OCI-LY7 (cell line): ENCODE data around the gene ADRA2A. TPM values are rescaled to one million over a fixed set of nuclear protein-coding genes. Genes with fewer than 3 reads are reported as not detected.

Experiments
- Bru-seq: library from RNA; stranded (reverse); fragments of 400-500 nt; gene quantifications from one replicate; lab custom pipeline; 2021; lab: Mats Ljungman, UMichigan
- BruChase-seq, 2 experiments: library from RNA; stranded (reverse); fragments of 400-500 nt; gene quantifications; one replicate each; lab custom pipeline; 2021; lab: Mats Ljungman, UMichigan
- BruUV-seq: library from RNA; stranded (reverse); fragments of 400-500 nt; replicated peaks from 2 replicates; lab custom pipeline; 2021; lab: Mats Ljungman, UMichigan
- CTCF ChIA-PET: fragments of 300-600 bp; sonication (Branson Sonifier 250); formaldehyde crosslinking; loops from one replicate; lab custom pipeline; 2022; ENCODE audit warnings: antibody characterized with exemption; ENCODE audit not compliant: unreplicated experiment; lab: Charles Lee
- POLR2A ChIA-PET: fragments of 300-600 bp; sonication (Branson Sonifier 250); formaldehyde crosslinking; loops from one replicate; lab custom pipeline; 2022; ENCODE audit warnings: antibody characterized with exemption; lab: Charles Lee
- DNase-seq: peaks from one replicate; pipeline ENCODE4 v3.0.0-alpha.2; 2015; ENCODE audit warnings: low spot score
- H2AFZ ChIP-seq: fragments of 200-600 bp; sonication (generic), shearing (Covaris generic); 2 replicates; pipeline ENCODE4 v1.6.1; 2014; ENCODE audit warnings: mild to moderate bottlenecking, antibody characterized with exemption, low read length, moderate library complexity
- H3K27ac ChIP-seq: fragments of 200-600 bp; sonication (generic); 2 replicates; pipeline ENCODE4 v1.5.1; 2014; ENCODE audit warnings: mixed run types, low read depth, mild to moderate bottlenecking, moderate library complexity, low read length, inconsistent platforms; ENCODE audit not compliant: poor library complexity, severe bottlenecking
- H3K36me3 ChIP-seq: fragments of 200-600 bp; sonication (generic); 2 replicates; pipeline ENCODE4 v1.6.1; 2014; ENCODE audit warnings: mild to moderate bottlenecking, antibody characterized with exemption, low read length, moderate library complexity, mixed read lengths; ENCODE audit not compliant: insufficient read depth
- H3K4me1 ChIP-seq: fragments of 200-600 bp; sonication (generic); 2 replicates; pipeline ENCODE4 v1.5.1; 2014; ENCODE audit warnings: mild to moderate bottlenecking, low read length; ENCODE audit not compliant: insufficient read depth, poor library complexity, severe bottlenecking
- H3K4me2 ChIP-seq: fragments of 200-600 bp; sonication (generic); 2 replicates; pipeline ENCODE4 v1.6.1; 2014; ENCODE audit warnings: mild to moderate bottlenecking, low read length
- H3K4me3 ChIP-seq: fragments of 200-600 bp; sonication (generic); 2 replicates; pipeline ENCODE4 v1.5.1; 2014; ENCODE audit warnings: mild to moderate bottlenecking, low read depth, low read length; ENCODE audit not compliant: poor library complexity, severe bottlenecking
- H3K79me2 ChIP-seq: fragments of 200-600 bp; sonication (generic); 2 replicates; pipeline ENCODE4 v1.6.1; 2016; ENCODE audit warnings: low read depth, mild to moderate bottlenecking, low read length, moderate library complexity, mixed read lengths; ENCODE audit not compliant: insufficient read depth
- H3K9me2 ChIP-seq: fragments of 200-600 bp; sonication (generic); 2 replicates; pipeline ENCODE4 v1.6.1; 2016; ENCODE audit warnings: mild to moderate bottlenecking, low read length, mixed read lengths; ENCODE audit not compliant: insufficient read depth
- H3K9me3 ChIP-seq: fragments of 200-600 bp; sonication (generic); 2 replicates; pipeline ENCODE4 v1.6.1; 2014; ENCODE audit warnings: mild to moderate bottlenecking, mixed run types, low read length, mixed read lengths
- H4K20me1 ChIP-seq: fragments of 200-600 bp; sonication (generic); 2 replicates; pipeline ENCODE4 v1.6.1; 2014; ENCODE audit warnings: mild to moderate bottlenecking, antibody characterized with exemption, low read length, moderate library complexity, mixed read lengths; ENCODE audit not compliant: insufficient read depth
- CTCF ChIP-seq: fragments of 200-600 bp; sonication (generic); conservative IDR thresholded peaks from 2 replicates; pipeline ENCODE4 v1.5.1; 2014; ENCODE audit warnings: mild to moderate bottlenecking, antibody characterized with exemption, low read length, moderate library complexity, mixed read lengths
- EZH2phosphoT487 ChIP-seq: fragments of 200-600 bp; sonication (generic); IDR thresholded peaks from 2 replicates; pipeline ENCODE4 v1.6.1; 2018; ENCODE audit warnings: low read depth, borderline replicate concordance, mild to moderate bottlenecking, mixed run types, antibody characterized with exemption, low read length, moderate library complexity, mixed read lengths
- intact Hi-C: fragments of 100-400 bp; cut with micrococcal nuclease; formaldehyde crosslinking; loops from one replicate; pipeline ENCODE4 v1.10.0; 2022; ENCODE audit not compliant: unreplicated experiment
- long read RNA-seq: library from polyadenylated mRNA; stranded (forward); transcript quantifications from one replicate; pipeline ENCODE4 v2.0.0, GENCODE V29; 2022
- total RNA-seq, 2 experiments: library from RNA; depleted of rRNA in 1 of 2; stranded (reverse); fragments of >200 nt in 1 of 2; shearing (Covaris generic) in 1 of 2; gene quantifications; 2 replicates each; pipeline ENCODE4 v1.2.3, GENCODE V29; 2014 to 2022

Gene ADRA2A
- total RNA-seq (2014; rRNA removed; shearing (Covaris generic)): 0.06 TPM in 1 of 2 replicates, not detected in the other
- not detected in 2 replicates for total RNA-seq (2022)
- not detected for Bru-seq, nascent RNA
- BruChase-seq, experiment 1, labeled RNA remaining after a 6-hour chase: not detected
- percentile 19 among the genes with signal in this experiment for BruChase-seq, experiment 2, labeled RNA remaining after a 2-hour chase
- long read RNA-seq: 0 reads

- POLR2A ChIA-PET: no interaction called here
- Histone ChIP-seq H3K4me1 (no peaks in the 10 kb centered on the region), H3K9me2 (no peaks in the 10 kb centered on the region), H4K20me1 (no peaks in the 10 kb centered on the region), H3K36me3 (no peaks in the 10 kb centered on the region), H3K79me2 (no peaks in the 10 kb centered on the region), H3K4me3 (no peak within 1 kb of the TSS), H3K9me3 (no peaks in the 10 kb centered on the region), H3K4me2 (no peak within 1 kb of the TSS), H3K27ac (no peak within 1 kb of the TSS), H2AFZ (no peak within 1 kb of the TSS)
- TF ChIP-seq CTCF (no peak), EZH2phosphoT487 (no peak)
- no peak for DNase-seq
- CTCF ChIA-PET: no interaction called here
- intact Hi-C loops: no loop called here
- no TSS peak for BruUV-seq
Observed at GRCh38 chr10:111076682-111077478, at the start of gene ADRA2A. Gene ADRA2A (plus strand): TSS chr10:111077029. CDS start chr10:111077997, 968 bp downstream.

DNA sequence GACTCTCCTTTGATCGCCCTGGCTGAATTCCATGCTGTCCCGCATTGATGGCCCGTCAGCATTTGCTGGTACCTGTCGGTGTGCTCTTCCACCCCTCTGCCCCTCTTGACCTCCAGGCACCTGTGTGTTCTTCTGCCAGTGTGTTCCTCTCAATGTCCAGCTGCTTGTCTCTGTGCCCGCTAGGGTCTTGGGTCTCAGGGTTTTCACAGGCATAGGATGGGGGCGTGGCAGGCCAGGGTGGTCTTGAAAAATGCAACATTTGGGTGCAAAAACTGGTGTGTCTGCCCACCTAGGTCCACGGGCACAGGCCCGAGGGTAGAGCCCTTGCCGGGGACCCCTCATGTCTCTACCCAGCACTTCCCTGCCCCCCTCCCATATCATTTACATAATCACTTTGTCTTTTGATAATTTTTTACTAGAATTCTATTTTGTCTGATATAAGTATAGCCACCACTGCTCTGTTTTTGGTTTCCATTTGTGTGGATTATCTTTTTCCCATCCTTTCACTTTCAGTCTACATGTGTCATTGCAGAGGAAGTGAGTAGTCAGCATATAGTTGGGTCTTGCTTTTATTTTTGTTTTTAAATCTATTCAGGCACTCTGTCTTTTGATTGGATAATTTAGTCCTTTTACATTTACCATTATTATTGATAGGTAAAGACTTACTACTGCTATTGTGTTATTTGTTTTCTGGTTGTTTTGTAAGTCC, 46.6 kb upstream of the ADRA2A start:
- Histone ChIP-seq H3K27ac (no peak overlapping the region), H3K4me2 (no peak overlapping the region), H3K9me2 (no peaks in the 10 kb centered on the region), H3K4me3 (no peak overlapping the region), H3K36me3 (peaks cover 27% of the 10 kb centered on the region), H4K20me1 (no peaks in the 10 kb centered on the region), H2AFZ (no peak overlapping the region), H3K4me1 (no peaks in the 10 kb centered on the region), H3K79me2 (no peaks in the 10 kb centered on the region), H3K9me3 (0 out of 2 replicates have a peak, but pooled peaks cover 3% of the 10 kb centered on the region)
- CTCF ChIA-PET: no interaction called here
- DNase-seq: no peak
- POLR2A ChIA-PET: interaction anchor here (0.6 kb wide), 1 partner anchor 702 kb away, joined by 3 read pairs; no protein-coding TSS in a partner anchor
- intact Hi-C loops: no loop called here
- no TSS peak for BruUV-seq
- TF ChIP-seq CTCF (no peak), EZH2phosphoT487 (no peak)
